ENCODE data around the gene ARHGEF39.
A peak's percentile ranks its signal among the peaks of the same experiment; 100 is the strongest.
"Not testable (repeated sequence)": the region's sequence is repeated elsewhere in the genome, so short reads cannot be mapped to it uniquely, and the experiment has no call there.

ARHGEF39 gene

DNA sequence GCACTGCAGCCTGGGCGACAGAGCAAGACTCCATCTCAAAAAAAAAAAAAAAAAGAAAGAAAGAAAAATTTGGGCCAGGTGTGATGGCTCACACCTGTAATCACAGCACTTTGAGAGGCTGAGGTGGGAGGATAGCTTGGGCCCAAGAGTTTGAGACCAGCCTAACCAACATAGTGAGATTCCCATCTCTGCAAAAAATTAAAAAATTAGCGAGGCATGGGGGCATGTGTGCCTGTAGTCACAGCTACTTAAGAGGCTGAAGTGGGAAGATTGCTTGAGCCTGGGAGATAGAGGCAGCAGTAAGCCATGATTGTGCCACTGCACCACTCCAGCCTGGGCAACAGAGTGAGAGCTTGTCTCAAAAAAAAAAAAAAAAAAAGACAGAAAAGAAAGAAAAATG is 11.4 kb downstream of the ARHGEF39 start:
- no peak for DNase-seq

DNA sequence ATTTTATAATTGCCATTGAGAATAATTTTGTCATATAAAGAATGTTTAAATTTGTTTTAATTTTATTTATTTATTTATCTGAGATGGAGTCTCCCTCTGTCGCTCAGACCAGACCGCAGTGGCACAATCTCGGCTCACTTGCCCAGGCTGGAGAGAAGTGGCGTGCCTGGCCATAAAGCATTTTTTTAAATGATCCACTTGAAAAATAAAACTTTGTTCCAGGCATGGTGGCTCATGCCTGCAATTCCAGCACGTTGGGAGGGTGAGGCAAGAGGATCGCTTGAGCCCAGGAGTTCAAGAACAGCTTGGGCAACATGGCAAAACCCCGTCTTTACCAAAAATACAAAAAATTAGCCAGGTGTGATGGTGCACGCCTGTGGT is 12.2 kb downstream of the ARHGEF39 start:
- no peak for DNase-seq

DNA sequence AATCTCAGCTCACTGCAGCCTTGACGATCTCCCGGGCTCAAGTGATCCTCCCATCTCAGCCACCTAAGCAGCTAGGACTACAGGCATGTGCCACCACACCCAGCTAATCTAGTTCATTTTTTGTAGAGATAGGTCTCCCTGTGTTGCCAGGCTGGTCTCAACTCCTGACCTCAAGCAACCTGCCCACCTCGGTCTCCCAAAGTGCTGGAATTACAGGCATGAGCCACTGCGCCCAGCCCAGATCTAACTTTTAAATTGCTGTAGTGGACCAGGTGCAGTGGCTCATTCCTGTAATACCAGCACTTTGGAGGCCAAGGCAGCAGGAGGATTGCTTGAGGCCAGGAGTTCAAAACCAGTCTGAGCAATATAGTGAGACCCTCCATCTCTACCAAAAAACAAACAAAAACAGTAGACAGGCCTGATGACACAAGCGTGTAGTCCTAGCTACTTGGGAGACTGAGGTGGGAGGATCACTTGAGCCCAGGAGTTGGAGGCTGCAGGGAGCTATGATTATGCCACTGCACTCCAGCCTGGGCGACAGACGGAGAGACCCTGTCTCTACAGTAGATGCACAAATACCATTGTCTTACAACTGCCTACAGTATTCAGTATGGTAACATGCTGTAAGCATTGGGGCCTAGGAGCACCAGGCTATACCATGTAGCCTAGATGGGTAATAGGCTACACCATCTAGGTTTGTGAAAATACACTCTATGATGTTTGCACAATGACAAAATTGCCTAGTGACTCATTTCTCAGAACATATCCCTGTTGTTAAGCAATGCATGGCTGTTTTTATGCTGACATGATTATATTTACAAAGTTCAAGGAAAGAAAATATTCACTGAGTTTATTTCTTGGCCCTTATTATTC is 12.8 kb downstream of the ARHGEF39 start:
- DNase-seq, result no peak

DNA sequence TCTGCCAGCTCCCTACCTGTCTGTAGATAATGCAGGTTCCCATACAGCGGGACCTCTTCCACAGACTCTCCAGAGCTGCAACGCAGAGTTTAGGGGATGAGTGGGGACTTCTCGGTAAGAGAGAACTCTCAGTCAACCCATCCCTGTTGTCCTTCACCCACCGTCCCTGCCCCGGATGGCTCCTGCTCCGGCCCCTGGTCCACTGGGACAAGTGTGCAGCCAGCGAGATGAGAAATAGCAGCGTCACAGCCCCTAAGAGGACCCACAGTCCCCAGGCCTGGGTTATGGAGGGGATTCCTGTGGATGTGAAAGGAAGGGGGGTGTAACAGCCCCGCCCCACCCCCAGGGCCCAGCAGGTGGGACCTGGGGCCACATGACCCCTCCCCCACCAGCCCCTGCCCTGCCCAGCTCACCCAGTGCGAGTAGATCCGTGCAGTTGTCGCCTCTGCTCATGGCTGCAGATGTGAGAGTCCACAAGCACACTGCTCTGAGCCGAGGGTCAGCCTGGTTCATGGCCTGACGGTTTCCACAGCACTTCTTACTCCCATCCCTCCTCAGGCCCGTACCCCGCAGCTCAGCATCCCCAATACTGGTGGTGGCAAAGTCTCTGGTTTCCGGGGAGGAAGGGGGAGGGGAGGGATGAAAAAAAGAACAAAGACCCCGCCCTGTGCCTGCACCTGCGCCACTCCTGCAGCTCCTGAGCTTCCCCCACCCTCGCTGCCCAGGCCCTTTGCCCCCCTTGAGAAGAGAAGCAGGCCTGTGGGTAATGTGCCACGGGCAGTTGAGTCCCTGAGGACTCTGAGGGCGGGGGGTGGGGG is 14.4 kb downstream of the ARHGEF39 start, which contains the start of gene SIT1:
Gene SIT1, minus strand, starts transcription at position 591 of the 818 bp plus-strand sequence. Its CDS starts 78 bp downstream, at position 513.
- DNase-seq, result no peak

DNA sequence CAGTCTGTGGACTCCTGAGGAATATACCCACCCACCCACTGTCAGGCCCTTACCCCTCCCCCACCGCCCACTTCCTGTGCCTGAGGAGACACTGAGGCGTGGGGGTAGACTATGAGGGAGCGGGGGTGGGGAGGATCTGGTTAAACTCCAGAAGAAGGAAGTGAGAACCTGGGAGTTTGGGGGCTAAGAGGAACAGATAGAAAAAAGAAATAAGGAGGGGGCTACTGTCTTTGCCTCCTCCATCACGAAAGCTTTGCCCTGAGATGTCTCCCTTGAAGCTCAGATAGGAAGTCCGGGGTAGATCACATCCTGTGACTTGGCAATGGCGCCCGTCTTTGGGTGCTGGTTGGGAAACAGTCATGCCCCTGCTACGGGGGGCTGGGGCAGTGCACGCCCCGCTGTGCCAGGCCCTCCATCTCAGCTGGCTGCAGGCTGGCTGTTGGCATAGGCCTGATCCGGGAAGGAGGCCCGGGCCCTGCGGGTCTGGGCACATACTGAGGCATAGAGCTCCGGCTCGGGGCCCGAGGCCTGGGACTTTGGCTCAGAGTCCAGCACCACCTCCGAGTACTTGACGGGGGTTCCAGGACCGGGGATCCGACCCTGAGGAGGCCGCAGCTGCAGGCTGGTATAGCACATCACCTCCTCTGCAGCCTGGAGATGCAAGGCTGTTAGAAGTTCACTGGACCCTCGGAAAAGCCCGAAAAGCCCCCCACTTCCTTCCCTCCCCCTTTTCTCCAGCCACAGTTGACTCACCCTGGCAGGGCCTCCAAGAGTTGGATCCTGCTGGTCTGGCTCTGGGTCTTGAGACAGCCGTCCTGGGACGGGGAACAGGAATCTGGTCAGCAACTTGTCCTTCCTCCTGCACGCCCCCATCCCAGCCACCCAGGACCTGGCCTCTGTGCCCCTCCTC is 15.3 kb downstream of the ARHGEF39 start:
- peak in 4 of 56 donors; percentile 8 to 49 (median 15) for DNase-seq

DNA sequence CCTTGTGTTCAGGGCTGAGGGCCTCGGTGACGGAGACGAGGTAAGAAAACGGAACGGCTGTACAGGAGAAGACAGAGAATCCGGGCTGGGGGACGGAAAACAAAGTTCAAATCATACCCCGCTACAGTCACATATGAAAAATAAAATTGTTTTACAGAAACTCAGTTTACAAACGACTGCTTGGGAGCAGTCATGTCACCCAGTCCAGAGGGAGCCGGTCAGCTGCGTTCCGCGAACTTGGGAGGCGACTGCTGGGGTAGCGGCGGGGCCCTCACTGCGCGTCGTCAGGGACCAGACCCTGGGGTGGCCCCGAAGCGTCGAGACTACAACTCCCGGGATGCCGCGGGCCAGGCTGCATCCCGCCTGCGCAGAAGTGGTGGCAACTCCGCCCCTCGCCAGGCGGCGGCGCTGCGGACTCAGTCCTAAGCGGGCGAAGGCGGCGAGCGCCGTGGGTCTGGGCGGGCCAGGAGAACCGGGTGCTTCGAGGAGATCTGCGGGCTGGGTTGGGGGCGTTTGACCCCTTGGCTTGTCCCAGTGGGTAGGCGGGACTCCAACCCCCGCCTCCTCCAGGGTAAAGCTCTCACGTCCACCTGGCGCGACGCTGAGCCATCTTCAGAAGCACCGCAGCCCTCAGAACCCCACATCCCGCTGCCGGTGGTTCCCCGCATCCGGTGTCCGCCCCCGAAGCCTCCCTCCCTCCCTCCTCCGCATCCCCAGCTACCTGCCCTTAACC is 18.3 kb downstream of the ARHGEF39 start:
- DNase-seq, result peak; percentile 20 to 93 (median 82)

DNA sequence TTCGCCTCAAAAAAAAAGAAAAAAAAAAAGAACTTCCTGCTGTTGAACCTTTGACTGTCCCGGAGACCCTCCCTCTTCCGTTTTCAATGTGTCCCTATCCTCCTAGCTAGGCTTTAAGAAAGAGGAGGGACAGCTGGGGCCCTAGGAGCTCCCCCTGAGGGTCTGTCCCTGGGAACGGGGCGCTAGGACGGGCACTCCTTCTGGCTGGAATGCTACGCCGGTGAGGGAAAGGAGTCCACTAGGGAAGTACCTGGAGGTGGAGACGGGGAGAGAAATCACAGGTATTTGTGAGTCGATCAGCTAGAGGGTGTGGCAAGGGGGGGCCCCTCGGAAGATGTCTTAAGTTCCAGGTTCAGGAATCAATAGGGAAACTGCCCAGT is 18.9 kb downstream of the ARHGEF39 start:
- peak in 6 of 56 donors; percentile 32 to 53 (median 44) for DNase-seq

DNA sequence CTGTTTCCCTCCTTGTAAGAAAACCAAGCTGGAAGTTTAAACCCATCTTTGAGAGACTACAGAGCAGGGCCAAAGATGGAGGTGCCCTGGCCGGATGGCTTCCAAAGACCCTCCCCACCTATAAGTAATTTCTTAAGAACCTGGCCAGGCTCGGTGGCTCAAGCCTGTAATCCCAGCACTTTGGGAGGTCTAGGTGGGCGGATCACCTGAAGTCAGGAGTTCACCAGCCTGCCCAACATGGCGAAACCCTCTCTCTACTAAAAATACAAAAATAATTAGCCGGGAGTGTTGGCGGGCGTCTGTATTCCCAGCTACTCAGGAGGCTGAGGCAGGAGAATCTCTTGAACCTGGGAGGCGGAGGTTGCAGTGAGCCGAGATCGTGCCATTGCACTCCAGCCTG is 19.3 kb downstream of the ARHGEF39 start:
- not testable (repeated sequence) for DNase-seq

DNA sequence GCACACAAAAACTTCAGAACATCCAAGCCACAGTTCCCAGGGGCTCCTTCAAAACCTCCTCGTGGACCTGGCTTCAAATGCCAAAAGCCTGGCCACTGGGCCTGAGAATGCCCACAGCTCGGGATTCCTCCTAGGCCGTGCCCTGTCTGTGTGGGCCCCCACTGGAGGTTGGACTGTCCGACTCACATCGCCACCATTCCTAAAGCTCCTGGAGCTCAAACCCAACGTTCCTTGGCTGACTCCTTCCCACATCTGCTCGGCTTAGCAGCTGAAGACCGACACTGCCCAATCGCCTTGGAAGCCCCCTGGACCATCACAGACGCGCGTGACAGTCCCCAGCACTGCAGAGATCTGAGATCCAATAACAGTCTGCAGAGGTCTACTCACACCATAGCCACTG is 21.9 kb downstream of the ARHGEF39 start:
- no peak for DNase-seq

DNA sequence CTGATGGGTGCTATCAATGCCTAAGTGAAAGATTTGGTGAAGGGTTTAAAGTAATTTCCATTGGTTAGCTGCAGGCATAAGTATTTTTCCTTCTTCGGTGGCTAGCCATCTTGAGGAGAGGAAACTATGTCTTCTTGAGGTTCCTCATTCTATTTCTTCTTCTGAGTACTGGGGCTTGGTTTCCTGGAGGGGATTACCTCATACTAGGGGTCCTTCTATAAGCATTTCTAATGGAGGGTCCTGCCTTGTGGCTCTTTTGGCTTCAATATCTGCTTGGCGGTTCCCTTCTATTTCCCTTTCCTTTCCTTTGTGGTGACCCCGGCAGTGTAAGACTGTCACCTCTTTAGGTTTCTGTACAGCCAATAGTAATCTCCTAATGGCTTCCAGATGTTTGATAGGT is 23.5 kb downstream of the ARHGEF39 start:
- DNase-seq, result not testable (repeated sequence)

DNA sequence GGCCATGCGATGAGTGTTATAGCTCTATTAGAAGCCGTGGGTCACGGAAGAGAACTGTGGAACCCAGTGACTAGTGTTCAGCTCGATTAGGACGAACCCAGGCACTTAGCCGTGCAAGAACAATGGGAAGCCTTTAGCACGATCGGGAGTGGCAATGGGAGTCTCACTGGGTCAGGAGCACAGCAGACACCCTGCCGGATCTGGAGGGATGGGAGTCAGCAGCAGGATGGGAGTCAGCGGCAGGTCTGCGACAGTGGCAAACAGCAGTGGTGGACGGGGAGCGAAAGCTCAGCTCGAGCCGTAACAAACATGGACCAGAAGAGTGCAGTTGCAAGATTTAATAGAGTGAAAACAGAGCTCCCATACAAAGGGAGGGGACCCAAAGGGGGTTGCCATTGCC is 24.6 kb downstream of the ARHGEF39 start:
- not testable (repeated sequence) for DNase-seq

DNA sequence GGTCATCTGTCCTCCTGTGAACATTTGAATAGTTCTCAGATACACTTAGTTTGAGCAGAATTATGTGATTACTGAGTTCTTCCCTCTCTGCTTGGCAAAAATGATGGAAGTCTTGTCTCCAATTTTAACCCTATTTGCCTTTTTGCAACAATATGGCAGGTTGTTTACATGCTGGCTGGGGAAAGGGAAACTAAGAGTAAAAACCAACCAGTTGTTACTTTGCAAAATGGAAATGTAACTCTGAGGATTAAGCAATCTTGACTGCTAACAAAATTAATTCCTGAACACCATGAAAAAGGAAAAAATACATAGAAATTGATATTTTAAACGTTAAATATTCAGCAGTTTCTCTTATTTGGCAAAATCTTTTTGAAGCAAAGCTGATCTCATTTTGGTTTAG is 25.4 kb downstream of the ARHGEF39 start:
- no peak for DNase-seq

DNA sequence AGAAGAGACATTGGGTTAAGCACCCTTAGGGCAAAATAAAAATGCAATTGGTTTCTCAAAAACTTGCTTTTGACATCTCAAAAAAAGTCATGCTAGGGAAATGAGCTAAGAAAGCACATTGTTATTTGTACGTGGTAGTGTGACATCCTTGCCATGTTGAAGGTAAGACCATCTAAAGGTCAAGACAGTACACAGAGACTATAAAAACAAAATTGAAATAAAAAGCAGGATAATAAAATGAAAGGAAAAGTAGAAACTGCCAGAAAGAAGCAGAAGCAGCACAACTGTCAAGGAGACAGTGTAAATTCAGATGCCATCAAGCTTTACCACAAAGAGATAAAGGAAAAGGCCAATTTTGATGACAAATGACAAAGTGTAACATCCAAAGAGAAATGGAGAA is 25.8 kb downstream of the ARHGEF39 start:
- DNase-seq, result not testable (repeated sequence)

DNA sequence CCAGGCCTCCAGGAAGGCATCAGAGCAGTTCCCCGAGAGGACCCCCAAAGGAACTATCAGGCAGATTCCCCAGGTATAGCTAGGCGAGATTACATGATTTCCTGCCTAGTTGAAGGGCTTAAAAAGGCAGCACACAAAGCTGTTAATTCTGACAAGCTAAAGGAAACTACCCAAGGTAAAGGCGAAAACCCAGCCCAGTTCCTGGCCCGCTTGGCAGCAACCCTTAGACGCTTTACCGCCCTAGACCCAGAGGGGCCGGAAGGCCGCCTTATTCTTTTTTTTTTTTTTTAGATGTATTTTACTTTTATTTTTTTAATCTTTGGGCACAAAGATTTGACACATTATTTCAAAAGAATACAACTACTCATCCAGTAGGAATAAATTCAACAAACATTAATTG is 26.2 kb downstream of the ARHGEF39 start:
- DNase-seq, result not testable (repeated sequence)

DNA sequence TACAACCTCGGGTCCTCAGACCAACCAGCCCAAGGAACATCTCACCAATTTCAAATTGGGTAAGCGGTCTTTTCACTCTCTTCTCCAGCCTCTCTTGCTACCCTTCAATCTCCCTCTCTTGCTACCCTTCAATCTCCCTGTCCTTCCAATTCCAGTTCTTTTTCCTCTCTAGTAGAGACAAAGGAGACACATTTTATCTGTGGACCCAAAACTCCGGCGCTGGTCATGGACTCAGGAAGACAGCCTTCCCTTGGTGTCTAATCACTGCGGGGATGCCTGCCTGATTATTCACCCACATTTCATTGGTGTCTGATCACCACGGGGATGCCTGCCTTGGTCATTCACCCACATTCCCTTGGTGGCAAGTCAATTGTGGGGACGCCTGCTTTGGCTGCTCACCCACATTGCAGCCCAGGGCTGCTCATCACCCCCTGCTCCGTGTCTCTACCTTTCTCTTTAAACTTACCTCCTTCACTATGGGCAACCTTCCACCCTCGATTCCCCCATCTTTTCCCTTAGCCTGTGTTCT is 27.5 kb downstream of the ARHGEF39 start:
- not testable (repeated sequence) for DNase-seq

DNA sequence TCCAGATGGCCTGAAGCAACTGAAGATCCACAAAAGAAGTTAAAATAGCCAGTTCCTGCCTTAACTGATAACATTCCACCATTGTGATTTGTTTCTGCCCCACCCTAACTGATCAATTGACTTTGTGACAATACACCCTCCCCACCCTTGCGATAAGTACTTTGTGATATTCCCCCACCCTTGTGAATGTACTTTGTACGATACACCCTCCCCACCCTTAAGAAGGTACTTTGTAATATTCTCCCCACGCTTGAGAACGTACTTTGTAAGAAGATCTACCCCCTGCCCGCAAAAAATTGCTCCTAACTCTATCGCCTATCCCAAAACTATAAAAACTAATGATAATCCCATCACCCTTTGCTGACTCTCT is 28.1 kb downstream of the ARHGEF39 start:
- not testable (repeated sequence) for DNase-seq

DNA sequence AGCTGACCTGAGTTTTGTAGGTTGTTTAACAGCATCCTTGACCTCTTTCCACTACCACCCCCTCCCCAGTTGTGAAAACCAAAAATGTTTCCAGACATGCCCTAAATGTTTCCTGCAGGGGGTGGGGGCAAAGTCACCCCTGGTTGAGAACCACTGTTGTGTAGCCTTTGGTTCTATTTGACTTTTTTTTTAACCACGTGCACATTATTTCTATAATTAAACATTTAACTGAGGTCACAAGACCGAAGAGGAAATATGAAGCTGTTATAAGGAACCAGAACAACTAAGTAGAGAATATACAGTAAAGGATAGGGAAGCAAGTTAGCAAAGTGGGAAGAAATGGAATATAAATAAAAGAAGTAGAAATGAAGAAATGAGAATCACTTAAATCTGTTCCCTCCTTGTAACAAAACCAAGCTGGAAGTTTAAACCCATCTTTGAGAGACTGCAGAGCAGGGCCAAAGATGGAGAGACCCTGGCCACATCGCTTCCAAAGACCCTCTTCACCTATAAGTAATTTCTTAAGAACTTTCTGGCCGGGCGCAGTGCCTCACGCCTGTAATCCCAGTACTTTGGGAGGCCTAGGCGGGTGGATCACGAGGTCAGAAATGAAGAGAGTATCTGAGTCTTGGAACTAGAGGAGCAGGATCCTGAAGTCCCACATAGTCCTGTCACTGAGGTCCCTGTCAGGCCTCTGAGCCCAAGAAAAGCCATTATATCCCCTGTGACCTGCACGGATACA is 28.7 kb downstream of the ARHGEF39 start:
- no peak for DNase-seq

DNA sequence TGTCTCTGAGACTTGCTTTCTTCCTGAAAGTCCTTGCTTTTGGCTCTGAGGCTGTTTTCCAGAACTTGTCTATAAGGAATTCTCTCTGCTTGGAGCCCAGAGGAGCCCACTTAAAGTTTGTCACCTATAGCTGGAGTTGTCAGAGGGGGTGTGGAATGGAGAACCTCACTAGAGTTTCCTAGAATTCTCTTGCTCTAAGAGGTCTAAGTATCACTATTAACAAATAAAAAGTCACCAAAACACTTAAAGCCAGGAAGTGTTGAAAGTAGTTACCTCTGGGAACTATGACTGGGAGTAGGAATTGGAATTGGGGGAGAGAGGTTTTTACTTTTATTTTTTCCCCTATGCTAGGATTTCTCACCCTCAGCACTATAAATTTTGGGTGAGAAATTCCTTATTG is 29.3 kb downstream of the ARHGEF39 start:
- DNase-seq, result no peak

DNA sequence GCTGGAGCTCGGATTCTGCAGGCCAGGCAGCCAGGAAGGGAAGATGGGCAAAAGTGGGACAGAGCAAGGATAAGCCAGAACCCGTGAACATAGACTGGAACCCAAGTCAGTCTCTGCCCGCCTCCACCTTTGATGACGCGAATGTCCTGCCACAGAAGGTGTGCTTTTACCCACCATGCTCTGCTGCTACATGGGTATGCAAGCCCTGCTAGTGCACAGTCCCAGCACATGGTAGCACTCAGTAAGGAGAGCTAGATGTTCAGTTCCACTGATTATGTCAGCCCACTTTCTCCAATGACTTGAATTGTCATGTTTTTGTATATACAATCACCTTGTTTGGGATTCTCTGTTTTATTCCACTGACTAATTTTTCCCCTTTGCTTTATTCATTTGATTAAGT is 35.4 kb downstream of the ARHGEF39 start:
- no peak for DNase-seq
